IPS-20b (cell line): ENCODE results near the gene VOPP1.
"Not testable (repeated sequence)": the region's sequence is repeated elsewhere in the genome, so short reads cannot be mapped to it uniquely, and the experiment has no call there.

Experiments used
- H3K27ac ChIP-seq: one replicate; pipeline ENCODE4 v1.5.1; 2013; ENCODE audit warnings: low read length
- H3K27me3 ChIP-seq: 2 replicates; pipeline ENCODE4 v1.6.1; 2013; ENCODE audit warnings: mild to moderate bottlenecking, low read length, inconsistent platforms; ENCODE audit not compliant: insufficient read depth
- H3K36me3 ChIP-seq: 2 replicates; pipeline ENCODE4 v1.6.1; 2013; ENCODE audit warnings: low read depth, mild to moderate bottlenecking, inconsistent platforms, low read length, moderate library complexity; ENCODE audit not compliant: insufficient read depth
- H3K4me1 ChIP-seq: 2 replicates; pipeline ENCODE4 v1.6.1; 2013; ENCODE audit warnings: mild to moderate bottlenecking, control low read depth, inconsistent platforms, low read length, moderate library complexity; ENCODE audit not compliant: insufficient read depth
- H3K4me3 ChIP-seq: 2 replicates; pipeline ENCODE4 v1.5.1; 2013; ENCODE audit warnings: mild to moderate bottlenecking, low read length, inconsistent platforms
- H3K9ac ChIP-seq: 2 replicates; pipeline ENCODE4 v1.6.1; 2013; ENCODE audit warnings: low read depth, mild to moderate bottlenecking, inconsistent platforms, low read length, moderate library complexity
- H3K9me3 ChIP-seq: 2 replicates; pipeline ENCODE4 v1.6.1; 2013; ENCODE audit warnings: mild to moderate bottlenecking, low read depth, low read length, inconsistent platforms; ENCODE audit not compliant: insufficient read depth

The VOPP1 gene

DNA sequence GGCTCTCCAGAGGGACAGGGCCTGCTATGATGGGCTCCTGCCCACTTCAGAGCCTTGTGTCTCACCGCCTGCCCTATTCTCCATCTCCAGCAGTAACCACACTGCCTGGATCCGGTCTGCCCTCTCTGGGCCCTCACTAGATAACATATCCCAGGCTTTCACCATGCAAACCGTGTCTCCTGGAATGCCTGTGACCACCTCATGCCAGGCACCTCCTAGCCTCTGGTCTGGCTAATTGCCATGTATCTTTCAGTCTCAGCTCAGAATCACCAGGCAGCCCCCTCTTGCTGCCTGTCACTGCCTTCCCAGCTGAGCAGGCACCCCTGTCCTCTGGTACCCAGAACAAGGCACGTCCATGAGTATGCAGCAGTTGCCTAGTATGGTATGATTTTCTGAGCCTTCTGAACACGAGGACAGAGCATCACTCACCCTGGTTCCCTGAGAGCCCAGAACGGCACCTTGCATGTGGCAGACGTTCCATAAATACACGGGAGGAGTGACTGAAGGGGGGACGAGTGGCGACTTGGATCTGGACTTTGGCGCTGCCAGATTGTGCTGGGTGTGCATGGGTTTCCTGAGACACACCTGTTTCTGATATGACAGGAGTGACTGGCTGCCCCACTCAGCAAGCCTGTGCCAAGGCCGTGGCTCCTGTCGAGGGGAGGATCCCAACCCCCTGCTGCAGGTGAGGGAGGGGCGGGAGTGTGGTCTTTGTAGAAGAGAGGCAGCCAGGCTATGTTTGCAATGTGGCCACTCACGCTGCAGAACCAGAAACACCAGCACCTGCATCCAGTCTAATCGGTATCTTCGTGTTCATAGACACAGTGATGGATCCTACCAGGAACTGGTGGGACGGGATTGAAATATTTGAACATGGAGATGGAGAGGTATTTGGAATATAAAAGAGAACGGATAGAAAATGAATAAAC lies 95.2 kb downstream of the VOPP1 start:
- Histone ChIP-seq H3K4me3 (no peak overlapping the region), H3K27ac (no peak overlapping the region), H3K9me3 (no peaks in the 10 kb centered on the region), H3K27me3 (no peaks in the 10 kb centered on the region), H3K9ac (no peak overlapping the region), H3K36me3 (0 out of 2 replicates have a peak, but pooled peaks cover 8% of the 10 kb centered on the region), H3K4me1 (peaks cover 3% of the 10 kb centered on the region; the same call in 1 of the 2 replicates)

DNA sequence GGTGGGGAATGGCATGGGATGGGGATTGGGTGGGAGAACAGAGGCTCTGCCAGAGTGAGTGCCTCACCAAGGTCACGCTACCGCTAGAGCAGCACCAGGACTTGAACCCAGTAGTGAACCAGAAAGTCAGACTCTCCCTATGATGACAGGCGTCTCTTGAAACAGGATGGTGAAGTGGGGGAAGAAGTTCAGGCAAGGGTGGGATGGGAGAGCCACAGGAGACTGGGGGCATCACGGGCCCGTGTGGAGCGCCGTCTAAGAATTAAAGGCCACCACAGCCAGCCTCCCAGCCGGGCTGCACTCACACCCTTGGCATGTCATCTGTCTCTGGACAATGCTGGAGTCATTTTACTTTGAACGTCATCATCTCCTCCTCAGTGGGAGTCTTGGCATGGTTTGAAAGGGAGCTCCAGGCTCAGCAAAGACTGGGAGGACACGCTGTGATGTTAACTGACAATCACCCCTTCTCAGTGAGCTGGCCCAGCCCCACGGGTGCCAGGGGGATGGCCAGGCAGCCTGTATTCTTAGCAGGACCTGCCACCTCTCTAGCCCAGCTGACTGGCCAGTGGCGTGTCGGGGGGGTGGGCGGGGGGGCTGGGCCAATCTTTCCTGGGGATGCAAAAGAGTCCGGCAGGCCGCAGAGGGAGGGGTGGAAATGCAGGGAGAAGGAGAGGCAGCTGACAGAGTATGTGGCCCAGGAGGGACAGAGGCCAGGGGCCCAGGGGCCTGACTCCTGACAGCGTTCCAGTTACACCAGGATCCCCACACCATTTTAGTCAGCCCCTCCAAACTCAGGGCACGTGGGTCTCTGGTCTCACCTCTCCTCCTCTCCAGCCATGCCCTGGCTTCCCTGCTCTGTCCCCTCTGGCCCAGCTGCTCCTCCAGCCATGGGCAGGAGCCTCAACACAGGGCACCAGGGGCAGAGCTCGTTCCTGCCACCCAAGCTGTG lies 96.2 kb downstream of the VOPP1 start:
- 0 out of 2 replicates have a peak, but pooled peaks cover 8% of the 10 kb centered on the region for H3K36me3 ChIP-seq
- no peak overlapping the region for H3K27ac ChIP-seq
- H3K4me1 ChIP-seq, result peaks cover 3% of the 10 kb centered on the region; the same call in 1 of the 2 replicates
- no peak overlapping the region for H3K9ac ChIP-seq
- H3K9me3 ChIP-seq, result no peaks in the 10 kb centered on the region
- H3K4me3 ChIP-seq, result no peak overlapping the region
- no peaks in the 10 kb centered on the region for H3K27me3 ChIP-seq

DNA sequence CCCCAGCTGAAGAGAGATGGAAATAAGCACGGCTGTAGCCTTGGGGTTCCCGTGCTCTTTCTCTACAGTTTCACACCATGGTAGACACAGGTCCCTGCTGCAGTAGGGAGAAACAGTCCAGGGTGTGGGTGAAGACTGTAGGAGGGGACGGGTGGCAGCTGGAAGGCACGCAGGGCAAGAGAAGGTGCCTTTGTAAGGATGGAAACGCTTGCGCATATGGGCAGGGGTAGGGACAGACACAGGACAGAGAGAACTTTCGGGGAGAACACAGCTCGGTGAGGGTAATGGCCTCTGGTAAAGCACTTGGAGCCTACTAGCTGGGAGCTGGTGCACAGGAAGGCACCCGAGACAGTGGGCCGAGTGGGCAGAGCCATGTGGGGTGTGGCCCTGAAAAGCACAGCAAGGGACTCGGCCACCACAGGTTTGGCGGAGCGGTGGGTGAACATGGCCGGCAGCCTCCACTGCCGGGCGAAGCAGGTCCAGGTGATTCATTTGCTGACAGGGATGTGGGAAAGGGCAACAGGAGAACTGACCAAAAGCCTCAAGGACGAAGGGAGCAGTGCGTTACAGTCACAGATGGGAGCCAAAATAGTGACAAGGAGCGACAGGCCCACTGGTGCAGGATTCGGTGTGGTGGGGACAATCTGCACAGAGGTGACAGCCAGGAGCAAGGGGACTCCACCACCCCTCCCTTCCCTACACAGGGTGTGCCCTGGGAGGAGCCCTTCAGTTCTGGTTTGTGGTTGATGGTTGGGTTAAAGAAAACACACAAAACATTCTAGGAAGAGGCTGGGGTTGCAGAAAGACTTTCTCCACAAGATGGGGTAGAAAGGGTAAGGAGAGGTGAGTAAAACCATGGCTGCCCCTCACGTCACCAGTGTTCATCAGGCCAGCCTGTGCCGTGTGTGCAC lies 97.1 kb downstream of the VOPP1 start:
- Histone ChIP-seq H3K36me3 (0 out of 2 replicates have a peak, but pooled peaks cover 8% of the 10 kb centered on the region), H3K4me3 (no peak overlapping the region), H3K4me1 (peaks cover 3% of the 10 kb centered on the region; the same call in 1 of the 2 replicates), H3K9ac (no peak overlapping the region), H3K9me3 (no peaks in the 10 kb centered on the region), H3K27me3 (no peaks in the 10 kb centered on the region), H3K27ac (no peak overlapping the region)

DNA sequence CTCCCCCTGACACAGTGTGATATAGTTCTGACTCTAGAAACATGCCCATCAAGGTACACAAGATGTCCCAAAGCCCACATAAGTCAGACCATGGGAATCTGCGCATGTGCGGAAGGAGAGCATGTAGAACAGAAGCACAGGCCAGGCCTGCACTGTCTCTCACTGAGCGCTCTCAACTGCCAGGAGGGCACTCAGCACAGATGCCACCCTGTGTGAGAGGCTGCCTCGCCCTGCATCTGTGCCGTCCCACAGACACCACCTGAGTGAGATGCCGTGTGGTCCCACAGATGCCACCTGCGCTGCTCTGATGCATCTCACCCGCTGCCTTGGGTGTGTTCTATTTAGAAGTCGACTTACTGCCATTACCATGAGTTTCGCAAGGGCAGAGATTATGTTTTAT lies 98.4 kb downstream of the VOPP1 start:
- Histone ChIP-seq H3K4me3 (no peak overlapping the region), H3K36me3 (0 out of 2 replicates have a peak, but pooled peaks cover 8% of the 10 kb centered on the region), H3K4me1 (peaks cover 3% of the 10 kb centered on the region; the same call in 1 of the 2 replicates), H3K27me3 (no peaks in the 10 kb centered on the region), H3K9me3 (no peaks in the 10 kb centered on the region), H3K9ac (no peak overlapping the region), H3K27ac (no peak overlapping the region)

DNA sequence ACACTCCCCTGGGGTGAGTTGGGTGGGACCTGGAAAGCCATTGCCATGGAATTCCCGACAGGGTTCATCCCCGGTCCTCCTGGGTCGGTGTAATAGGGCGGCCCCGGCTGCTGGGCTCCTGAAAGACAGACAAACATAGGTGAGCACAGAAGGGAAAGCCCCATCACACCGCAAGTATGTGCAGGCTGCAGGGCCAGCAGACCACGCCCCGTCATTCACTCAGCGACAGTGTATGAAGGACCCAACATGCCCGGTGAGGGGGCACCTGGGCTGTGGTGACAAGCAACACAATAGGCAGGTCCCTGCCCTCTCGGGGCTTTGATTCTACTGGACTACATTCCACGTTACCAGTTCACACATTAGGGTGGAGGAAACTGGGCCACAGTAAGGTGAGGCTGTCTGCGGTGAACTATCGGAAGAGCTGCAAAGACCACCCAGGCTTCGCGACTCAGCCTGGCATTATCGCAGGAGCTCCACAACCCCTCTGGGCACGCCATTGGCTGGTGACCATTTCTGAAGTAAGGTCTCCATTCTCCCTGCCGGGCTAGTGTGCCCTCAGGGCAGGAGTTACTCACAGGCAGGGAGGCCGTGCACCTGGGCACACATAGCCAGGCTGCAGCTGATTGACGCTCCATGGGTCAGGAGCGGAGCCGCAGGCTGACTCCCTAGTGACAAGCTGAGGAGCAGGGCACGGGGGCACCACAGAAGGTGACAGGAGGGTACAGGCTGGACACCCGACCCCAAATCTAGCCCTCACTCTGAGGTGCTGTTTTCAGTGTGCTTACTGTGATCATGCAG lies 99.2 kb downstream of the VOPP1 start:
- Histone ChIP-seq H3K27ac (no peak overlapping the region), H3K4me3 (no peak overlapping the region), H3K27me3 (no peaks in the 10 kb centered on the region), H3K9me3 (peaks cover 6% of the 10 kb centered on the region; the same call in 1 of the 2 replicates), H3K9ac (no peak overlapping the region), H3K36me3 (peaks cover 13% of the 10 kb centered on the region; the same call in 1 of the 2 replicates), H3K4me1 (peaks cover 3% of the 10 kb centered on the region; the same call in 1 of the 2 replicates)

DNA sequence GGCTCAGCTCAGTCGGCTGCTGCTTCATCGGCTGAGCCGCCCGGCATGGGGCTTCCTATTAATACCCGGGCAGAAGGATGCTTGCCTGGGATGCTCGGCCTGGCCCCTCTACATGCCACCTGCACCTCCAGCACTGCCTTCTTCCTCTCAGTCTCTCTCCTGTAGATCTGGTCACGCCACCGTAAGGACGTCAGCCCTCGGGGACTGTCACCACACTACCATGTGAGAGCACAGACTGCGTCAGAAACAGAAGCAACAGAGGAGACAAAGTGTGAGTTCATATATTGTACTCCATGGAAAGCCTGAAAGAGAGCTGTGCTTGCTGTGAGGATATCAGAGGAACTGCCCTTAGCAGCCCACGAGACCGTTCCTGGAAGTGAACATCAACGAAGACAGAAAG lies 99.9 kb downstream of the VOPP1 start:
- not testable (repeated sequence) for H3K4me3 ChIP-seq, H3K27ac ChIP-seq, H3K9me3 ChIP-seq, H3K27me3 ChIP-seq, H3K9ac ChIP-seq, H3K4me1 ChIP-seq
- peaks cover 15% of the 10 kb centered on the region; the same call in 1 of the 2 replicates for H3K36me3 ChIP-seq

DNA sequence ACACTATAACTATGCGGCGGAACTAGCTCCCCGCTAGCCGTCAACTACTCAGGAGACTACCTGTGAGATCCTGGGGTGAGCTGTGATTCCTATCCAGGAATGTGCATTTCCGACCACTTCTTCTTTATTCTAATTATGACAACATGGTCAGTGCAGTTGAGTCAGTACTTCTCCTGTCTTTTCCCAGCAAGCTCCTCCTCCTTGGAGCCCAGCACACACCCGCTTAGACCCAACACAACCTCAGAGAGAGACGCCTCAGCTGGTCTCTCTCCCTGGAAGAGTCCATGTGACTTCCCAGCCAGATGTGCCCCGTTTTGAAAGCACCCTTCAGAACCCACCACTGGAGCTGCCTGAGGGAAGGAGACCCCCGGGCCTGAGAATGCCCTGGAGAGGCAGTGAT lies 100.7 kb downstream of the VOPP1 start:
- Histone ChIP-seq H3K9me3 (peaks cover 18% of the 10 kb centered on the region), H3K36me3 (peaks cover 10% of the 10 kb centered on the region; the same call in 1 of the 2 replicates)
- H3K4me3 ChIP-seq, H3K27me3 ChIP-seq, H3K4me1 ChIP-seq, H3K27ac ChIP-seq, H3K9ac ChIP-seq: not testable (repeated sequence)

DNA sequence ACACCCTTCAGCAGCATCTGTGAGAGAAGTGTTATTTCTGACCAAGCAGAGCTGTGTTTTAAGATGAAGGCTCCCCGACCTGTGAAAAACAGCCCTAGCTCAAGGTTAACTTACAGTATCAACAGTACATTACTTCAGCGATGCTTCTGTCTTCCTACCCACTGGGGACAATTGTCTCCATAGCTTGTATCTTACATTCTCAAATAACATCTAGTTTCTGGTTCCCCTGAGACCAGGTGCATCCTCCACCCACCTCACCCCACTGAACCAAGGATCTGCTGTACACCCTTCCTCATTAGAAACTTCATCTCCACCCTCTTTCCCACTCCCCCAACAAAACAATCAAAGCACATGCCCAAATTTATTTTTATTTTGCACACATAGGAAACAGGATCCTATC lies 102.0 kb downstream of the VOPP1 start:
- H3K27me3 ChIP-seq, result no peaks in the 10 kb centered on the region
- no peaks in the 10 kb centered on the region for H3K4me1 ChIP-seq
- peaks cover 15% of the 10 kb centered on the region for H3K36me3 ChIP-seq
- no peak overlapping the region for H3K27ac ChIP-seq
- no peak overlapping the region for H3K9ac ChIP-seq
- no peak overlapping the region for H3K4me3 ChIP-seq
- peaks cover 28% of the 10 kb centered on the region for H3K9me3 ChIP-seq

DNA sequence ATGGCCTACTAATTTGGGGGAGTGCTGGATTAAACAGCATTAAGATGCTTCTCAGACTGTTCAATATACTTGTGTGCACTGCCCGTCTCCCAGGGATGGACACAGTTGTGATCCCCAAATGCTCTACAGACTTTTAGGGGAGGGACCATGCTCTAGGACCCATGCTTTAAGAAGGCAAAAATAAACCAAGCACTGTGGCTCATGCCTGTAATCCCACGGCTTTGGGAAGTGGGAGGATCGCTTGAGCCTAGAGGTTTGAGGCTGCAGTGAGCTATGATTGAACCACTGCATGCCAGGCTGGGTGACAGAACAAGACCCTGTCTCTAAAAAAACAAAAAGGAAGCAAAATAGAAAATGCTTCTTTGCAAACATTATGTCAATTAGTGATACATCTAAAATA lies 102.6 kb downstream of the VOPP1 start:
- H3K9me3 ChIP-seq, result peaks cover 34% of the 10 kb centered on the region
- H3K4me3 ChIP-seq, result no peak overlapping the region
- H3K9ac ChIP-seq, result no peak overlapping the region
- H3K4me1 ChIP-seq, result no peaks in the 10 kb centered on the region
- no peaks in the 10 kb centered on the region for H3K27me3 ChIP-seq
- peaks cover 20% of the 10 kb centered on the region for H3K36me3 ChIP-seq
- no peak overlapping the region for H3K27ac ChIP-seq

DNA sequence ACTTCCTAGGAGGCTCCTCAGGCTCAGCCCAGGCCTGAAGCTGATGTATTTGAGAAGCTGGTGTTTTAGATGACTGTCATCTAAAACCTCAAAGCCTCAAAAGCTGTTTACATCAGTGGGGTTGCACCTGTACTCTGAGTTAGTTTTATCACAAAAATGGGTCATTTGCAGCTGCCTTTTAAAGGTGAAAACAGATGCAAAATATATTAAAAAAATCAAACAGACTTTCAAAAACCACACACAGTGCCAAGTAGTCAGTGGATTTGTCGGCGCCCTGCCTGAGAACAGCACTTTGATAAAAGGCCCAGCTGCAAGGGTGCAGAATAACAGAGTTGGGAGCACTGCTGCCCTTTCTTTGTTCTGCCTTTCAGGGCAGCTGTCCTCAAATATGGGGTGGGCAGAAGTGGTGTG lies 103.0 kb downstream of the VOPP1 start:
- Histone ChIP-seq H3K9me3 (peaks cover 37% of the 10 kb centered on the region), H3K27ac (no peak overlapping the region), H3K9ac (no peak overlapping the region), H3K27me3 (no peaks in the 10 kb centered on the region), H3K4me3 (no peak overlapping the region), H3K36me3 (peaks cover 24% of the 10 kb centered on the region), H3K4me1 (no peaks in the 10 kb centered on the region)
